ENCODE measurements around the gene AGAP1.

The AGAP1 gene

DNA sequence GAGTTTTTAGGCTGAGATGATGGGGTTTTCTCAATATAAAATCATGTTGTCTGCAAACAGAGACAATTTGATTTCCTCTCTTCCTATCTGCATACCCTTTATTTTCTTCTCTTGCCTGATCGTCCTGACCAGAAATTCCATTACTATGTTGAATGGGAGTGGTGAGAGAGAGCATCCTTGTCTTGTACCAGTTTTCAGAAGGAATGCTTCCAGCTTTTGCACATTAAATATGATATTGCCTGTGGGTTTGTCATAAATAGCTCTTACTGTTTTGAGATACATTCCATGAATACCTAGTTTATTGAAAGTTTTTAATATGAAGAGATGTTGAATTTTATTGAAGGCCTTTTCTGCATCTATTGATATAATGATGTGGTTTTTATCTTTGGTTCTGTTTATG is 492.5 kb downstream of the AGAP1 start:
- no peak for DNase-seq

- DNase-seq: no peak
These were observed 494.6 kb downstream of the AGAP1 start for GRCh38 chr2:235988271-235989015.

DNA sequence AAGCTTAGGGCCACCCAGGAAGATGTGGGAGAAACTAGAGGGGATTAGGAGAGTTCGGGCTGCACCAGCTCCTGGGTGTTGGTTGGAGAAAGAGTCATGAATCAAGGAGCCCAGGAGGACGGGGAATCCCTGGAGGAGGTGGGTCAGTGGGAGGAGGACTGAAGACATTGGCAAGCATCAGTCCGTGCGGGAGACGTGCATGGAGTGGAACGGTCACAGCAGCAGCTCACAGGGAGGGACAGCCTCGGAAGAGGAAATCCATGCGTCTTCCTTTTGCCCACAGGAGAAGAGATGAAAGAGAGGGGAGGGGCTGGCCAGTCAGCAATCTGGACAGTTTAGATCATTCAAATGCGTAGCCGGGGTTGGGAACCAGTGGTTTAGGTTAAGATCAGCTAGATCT is 495.7 kb downstream of the AGAP1 start:
- DNase-seq: no peak

- no peak for DNase-seq
These were observed 496.5 kb downstream of the AGAP1 start for GRCh38 chr2:235990344-235990743.

DNA sequence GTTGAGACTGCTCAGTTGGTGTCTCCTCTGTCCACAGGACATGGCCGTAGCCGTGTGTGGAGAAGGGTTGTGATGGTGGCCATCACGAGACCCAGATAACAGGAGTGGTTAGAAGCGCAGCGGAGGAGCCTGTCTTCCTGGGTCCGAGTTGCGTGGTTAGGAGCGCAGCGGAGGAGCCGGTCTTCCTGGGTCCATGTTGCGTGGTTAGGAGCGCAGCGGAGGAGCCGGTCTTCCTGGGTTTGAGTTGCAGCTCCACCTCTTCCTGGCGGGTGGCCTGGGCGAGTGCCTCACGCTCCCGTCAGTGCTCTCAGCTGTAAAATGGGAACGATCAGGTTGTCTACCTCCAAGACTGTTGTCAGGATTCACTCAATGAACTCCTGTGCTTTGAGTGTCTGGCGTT is 498.2 kb downstream of the AGAP1 start:
- DNase-seq: no peak

DNA sequence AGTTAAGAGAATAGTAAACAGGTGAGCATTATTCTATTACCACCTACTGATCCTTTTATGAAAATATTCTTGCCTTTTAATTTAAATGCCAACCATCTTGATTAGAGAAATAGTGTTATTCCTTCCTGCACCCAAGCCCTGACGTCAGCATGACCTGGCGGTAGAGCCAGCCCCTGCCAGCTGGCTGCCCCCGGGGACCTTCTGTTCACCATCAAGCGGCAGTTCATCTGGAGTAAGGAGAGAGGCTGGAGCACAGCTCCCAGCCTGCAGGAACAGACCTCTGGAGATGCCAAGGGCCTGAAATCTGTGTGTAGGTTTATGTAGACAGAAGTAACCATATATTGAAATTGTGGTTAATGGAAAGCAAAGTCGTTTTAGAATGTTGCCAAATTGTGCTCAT is 502.6 kb downstream of the AGAP1 start:
- peak; percentile 46 for DNase-seq

- DNase-seq: no peak
These were observed 505.2 kb downstream of the AGAP1 start for GRCh38 chr2:235999011-235999410.

DNA sequence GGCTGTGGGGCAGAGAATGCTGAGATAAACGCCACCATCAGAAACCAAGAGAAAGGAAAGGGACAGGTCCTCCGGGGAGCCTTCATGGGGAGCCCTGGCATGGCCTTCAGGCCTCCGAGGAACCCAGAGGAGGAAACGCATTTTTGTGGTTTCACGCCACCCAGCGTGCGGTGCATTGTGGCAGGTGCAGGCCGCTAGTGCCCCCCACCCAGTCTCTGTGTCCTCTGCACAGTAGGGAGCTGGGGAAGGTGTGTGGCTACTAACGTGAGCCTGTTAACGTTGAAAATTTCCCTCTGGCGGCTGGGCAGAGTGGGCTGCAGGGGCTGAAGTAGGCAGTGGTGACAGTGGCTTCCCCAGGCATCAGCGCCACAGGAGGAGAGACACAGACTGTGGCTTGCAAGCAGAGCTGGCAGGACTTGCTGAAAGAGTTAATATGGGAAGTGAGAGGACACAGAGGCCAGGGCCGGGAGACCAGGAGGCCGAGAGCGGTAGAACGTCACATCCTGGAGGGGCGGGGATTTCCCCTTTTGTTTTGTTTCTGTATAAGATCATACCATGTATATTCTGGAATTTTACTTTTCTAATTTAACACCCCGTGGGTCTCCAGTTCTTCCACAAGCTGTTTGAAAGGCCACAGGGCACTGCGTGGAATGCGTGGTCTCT is 507.5 kb downstream of the AGAP1 start:
- no peak for DNase-seq

DNA sequence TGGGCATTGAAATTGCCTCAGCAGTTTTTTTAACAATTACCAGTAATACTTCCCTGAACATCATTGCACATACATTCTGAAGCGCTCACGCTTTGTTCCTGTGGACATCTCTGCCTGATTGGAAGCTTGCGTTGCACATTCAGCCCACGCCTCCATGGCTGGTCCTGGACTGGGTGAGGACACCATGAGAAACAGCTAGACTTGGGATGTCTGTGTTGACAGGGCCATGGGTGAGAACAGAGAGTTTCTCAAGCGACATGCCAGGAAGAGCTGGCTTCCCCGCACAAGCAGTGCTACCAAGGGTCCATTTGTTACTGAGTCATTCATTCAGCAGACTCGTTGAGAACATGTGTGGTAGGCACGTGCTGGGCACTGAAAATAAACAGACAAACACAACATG is 508.0 kb downstream of the AGAP1 start:
- no peak for DNase-seq

DNA sequence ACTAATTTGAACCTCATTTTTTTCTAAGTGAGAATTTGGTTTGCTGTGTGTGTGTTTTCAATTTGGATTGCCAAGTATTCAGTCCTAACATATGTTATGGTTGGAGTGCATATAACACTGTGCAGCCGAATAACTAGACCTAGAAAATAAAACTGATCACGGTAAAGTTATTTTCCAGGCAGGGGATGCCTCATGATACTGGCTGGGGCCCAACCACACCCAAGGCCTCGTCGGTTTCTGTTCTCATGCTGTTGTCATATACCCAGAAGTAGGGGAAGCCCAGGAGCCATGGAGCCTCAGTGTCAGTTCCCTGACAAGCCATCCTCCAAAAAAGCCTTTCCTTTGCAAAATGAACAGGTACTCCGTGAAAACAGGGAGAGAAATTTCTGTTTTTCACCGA is 514.2 kb downstream of the AGAP1 start:
- no peak for DNase-seq

GRCh38 chr2:236008857-236009256 is 515.0 kb downstream of the AGAP1 start:
- DNase-seq: no peak

- no peak for DNase-seq
These were observed 517.3 kb downstream of the AGAP1 start for GRCh38 chr2:236010920-236011685.

- no peak for DNase-seq
These were observed 518.3 kb downstream of the AGAP1 start for GRCh38 chr2:236012155-236012554.

DNA sequence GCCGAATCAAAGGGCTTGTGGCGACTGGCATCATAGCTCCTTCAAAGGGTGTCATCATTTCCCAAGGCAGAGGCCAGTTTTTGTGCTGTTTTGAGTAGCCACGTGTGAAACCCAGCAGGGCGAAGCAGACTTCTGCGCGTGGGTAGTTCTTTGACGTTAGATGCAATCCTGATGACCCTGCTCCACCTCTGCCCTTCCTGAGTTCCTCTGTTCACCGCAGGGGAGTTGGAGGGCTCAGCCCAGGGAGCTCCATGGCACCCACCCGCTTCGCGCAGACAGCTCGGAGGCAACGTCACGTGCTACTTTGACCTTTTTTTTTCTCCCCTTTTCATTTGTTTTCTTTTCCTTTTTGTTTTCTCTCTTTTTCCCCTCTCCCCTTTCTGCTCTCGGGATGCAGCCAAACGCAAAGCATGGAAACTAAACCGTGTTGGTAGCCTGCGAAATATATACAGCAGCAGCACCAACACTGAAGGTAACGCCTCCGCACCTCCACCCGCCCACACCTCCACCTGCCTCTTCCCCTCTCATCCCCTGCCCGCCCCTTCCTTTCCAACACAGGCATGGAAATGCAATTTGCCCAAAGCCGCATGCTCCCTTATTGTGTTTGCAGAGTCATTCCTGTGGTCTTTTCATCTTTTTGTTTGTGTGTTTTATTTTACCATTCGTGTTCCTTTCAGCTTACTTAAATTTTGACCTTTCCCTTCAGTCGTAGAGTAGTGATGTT is 520.7 kb downstream of the AGAP1 start:
- DNase-seq: peak; percentile 9

- DNase-seq: no peak
These were observed 521.3 kb downstream of the AGAP1 start for GRCh38 chr2:236015171-236015570.

GRCh38 chr2:236016496-236016895 is 522.7 kb downstream of the AGAP1 start:
- DNase-seq: no peak

- DNase-seq: no peak
These were observed 523.6 kb downstream of the AGAP1 start for GRCh38 chr2:236017446-236017845.

DNA sequence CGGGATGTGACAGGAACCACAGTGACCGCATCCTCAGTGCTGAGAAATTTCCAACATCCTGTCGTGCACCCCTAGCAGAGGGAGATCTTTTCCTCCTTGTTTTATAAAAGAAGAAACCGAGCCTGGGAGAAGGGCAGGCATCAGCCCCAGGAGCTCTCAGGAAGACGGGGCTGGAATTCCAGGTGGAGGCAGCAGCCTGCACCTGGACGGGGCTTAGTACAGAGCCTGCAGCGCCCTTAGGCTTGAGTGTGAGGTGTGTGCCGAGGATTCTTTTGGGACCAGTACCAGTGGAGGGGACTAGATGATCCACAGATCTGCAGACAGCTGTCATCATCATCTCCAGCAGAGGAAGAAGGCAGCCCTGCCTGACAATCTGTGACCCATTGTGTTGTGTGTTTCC is 525.6 kb downstream of the AGAP1 start:
- DNase-seq: no peak

DNA sequence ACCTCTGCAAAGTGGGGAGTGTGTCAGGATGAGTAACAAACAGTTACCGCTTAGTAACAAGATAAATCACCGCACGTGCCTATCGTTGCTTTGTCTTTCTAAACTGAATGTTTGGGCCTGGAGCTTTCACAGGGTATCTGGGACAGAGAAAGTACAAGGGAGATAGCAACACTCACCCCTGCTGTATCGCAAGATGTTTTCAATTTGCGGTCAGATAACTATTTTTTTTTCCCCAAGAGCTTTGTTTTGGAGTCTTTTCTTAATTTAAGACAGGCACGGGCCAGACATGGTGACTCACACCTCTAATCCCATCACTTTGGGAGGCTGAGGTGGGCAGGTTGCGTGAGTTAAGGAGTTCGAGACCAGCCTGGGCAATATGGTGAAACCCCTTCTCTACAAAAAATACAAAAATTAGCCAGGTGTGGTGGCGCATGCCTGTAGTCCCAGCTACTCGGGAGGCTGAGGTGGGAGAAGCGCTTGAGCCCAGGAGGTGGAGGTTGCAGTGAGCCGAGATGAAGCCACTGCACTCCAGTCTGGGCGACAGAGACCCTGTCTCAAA is 527.7 kb downstream of the AGAP1 start:
- no peak for DNase-seq

DNA sequence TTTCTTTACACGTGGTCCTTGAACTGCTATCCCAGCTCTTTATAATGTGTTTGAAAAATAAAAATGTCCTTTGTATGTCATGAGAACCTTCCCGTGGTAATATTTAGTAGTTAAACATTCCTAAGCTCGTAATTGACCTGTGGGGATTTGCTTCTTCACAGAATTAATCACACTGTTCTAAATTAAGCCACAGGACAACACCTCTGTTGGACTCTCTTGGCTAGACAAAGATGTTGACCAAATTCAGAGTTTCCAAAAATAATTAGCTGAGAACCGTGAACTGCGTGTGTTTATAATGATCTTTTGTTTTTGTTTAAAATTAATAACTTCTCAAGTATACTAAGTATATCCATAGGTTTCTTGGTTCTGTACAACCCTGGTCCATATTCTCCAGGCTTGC is 528.3 kb downstream of the AGAP1 start:
- no peak for DNase-seq

DNA sequence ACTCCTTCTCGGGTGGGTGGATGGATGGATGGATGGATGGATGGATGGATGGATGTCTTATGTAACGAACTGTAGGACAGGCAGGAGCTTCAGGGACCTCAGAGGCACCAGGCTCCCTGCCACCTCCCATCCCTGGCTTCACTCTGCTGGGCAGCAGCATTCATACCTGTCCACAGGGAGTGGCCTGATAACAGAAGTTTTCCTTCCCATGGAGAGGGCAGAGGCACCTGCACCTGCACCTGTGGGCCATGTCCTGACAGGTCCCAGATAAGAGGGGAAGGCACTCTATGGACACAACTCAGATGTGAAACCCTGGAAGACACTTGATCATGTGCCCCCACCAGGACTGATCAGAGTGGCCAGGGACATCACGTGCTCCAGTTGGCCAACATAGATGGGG is 532.0 kb downstream of the AGAP1 start:
- no peak for DNase-seq

DNA sequence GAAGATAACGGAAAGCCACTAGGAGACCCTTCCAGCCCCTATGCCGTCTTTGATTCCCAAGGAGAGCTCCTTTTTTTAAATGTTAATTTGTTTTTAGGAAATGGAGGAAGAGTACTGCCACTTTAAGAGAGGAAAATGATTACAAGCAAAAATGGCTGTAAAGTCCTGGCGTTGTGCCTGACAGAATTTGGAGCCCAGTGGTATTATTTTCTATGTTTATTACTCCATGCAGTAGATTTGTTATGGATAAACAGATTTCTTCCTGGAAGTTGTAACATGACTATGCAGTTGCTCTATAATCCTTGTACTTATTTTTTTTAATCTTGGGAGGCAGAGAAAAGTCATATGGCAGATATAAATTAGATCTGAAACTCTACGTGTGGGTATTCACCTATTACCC is 533.0 kb downstream of the AGAP1 start:
- no peak for DNase-seq

DNA sequence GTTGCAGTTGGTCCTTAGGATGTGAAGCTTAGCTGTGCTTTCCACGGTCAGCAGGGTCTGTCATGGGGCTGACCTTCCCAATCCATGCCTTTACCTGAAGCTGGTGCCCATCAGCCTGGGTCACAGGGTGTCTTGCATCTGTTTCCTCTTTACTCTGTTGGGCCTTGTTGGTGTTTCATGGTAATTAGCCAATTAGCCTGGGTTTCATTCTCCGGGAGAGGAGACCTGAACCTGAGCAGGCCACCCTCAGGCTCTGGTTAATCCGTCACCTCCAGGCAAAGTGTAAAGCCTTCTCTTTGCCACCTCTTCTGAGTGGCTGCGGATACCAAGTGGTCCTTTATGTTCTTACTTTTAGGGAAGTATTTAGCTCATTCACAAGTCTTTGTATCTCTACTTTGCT is 534.2 kb downstream of the AGAP1 start:
- DNase-seq: no peak

Data from NCI-H146 (cell line).